Stomach (tissue), 9 donors: ENCODE results near the gene RBM38. TPM values are rescaled to one million over a fixed set of nuclear protein-coding genes. Genes with fewer than 3 reads are reported as not detected.

ENCODE experiments used
- DNase-seq, 2 donors: peaks; one replicate each; pipeline versions ENCODE4 v3.0.0 to v3.0.0-alpha.2; 2013 to 2019
- H3K27ac ChIP-seq, 5 donors: fragments of 200-600 bp in 4 of 5; sonication (generic) in 4 of 5; one replicate each; pipeline ENCODE4 v1.5.1; 2013 to 2019; ENCODE audit warnings: mild to moderate bottlenecking in 1 of 5, moderate library complexity in 1 of 5
- H3K27me3 ChIP-seq, 3 donors: fragments of 200-600 bp; sonication (generic); one replicate each; pipeline ENCODE4 v1.5.1; 2017 to 2019; ENCODE audit warnings: mixed run types in 1 of 3
- H3K36me3 ChIP-seq, 4 donors: fragments of 200-600 bp; sonication (generic); 1 replicate in 3 of 4; 2 replicates in 1 of 4; pipeline ENCODE4 v1.5.1; 2016 to 2019
- H3K4me1 ChIP-seq, 4 donors: fragments of 200-600 bp; sonication (generic); one replicate each; pipeline ENCODE4 v1.5.1; 2016 to 2019
- H3K4me3 ChIP-seq, 4 donors: fragments of 200-600 bp; sonication (generic) in 3 of 4; one replicate each; pipeline ENCODE4 v1.5.1; 2016 to 2019; ENCODE audit warnings: mild to moderate bottlenecking in 1 of 4
- H3K9me3 ChIP-seq, 4 donors: fragments of 200-600 bp; sonication (generic); one replicate each; pipeline ENCODE4 v1.5.1; 2016 to 2019
- EP300 ChIP-seq: sonication (generic); formaldehyde crosslinking; IDR thresholded peaks from one replicate; pipeline ENCODE4 v1.6.1; 2017; ENCODE audit warnings: antibody characterized with exemption
- POLR2A ChIP-seq, 4 donors: fragments of 450-650 bp; IDR thresholded peaks; one replicate each; pipeline ENCODE4 v1.6.1; 2016; ENCODE audit warnings: antibody characterized with exemption in 4 of 4, control low read depth in 2 of 4, mild to moderate bottlenecking in 1 of 4, moderate library complexity in 1 of 4
- POLR2AphosphoS5 ChIP-seq, 3 donors: sonication (generic); formaldehyde crosslinking; IDR thresholded peaks; one replicate each; pipeline ENCODE4 v1.6.1; 2016; ENCODE audit warnings: antibody characterized with exemption in 3 of 3
- WGBS, 5 donors: extraction: QIAGEN DNeasy Blood & Tissue Kit in 3 of 5; methylation state at CpG; one replicate each; pipeline versions ENCODE4 v1.1.5 to v1.1.7; 2013 to 2018; 5-methylcytosine and 5-hydroxymethylcytosine counted together
- intact Hi-C: fragments of 100-400 bp; cut with DNase I; formaldehyde crosslinking; loops from one replicate; pipeline ENCODE4 v1.15.1; 2023; ENCODE audit warnings: low total_unique reads
- polyA plus RNA-seq, 3 donors: library from polyadenylated mRNA; stranded (reverse); fragments of 200-250 nt; gene quantifications; one replicate each; pipeline ENCODE4 v1.2.3, GENCODE V29; 2013
- total RNA-seq, 5 donors: library from RNA; depleted of rRNA; stranded (reverse); fragments of >200 nt; gene quantifications; one replicate each; pipeline versions ENCODE4 v1.1.0 to v1.2.3, GENCODE V29; 2014 to 2016
- TF ChIP-seq, protein P1 (sequence below), 7 experiments: fragments of 450-650 bp in 4 of 7; fragments of 200-600 bp in 3 of 7; sonication (generic) in 3 of 7; IDR thresholded peaks; one replicate each; pipeline ENCODE4 v1.5.1; 2016 to 2019; ENCODE audit warnings: antibody characterized with exemption in 7 of 7, control low read depth in 2 of 7, mild to moderate bottlenecking in 1 of 7
- donor health status: healthy with polysubstance abuse.
- donor health status: Bipolar disorder and iron deficiency.
- donor health status: healthy.

RBM38 gene
- total and polyA plus RNA-seq, 8 donors = 5.3 to 37.8 (median 16.4) TPM

- TF ChIP-seq POLR2A (IDR thresholded peaks at IDR 0.05) (no peak), POLR2AphosphoS5 (IDR thresholded peaks at IDR 0.05) (no peak), EP300 (no peak)
- TF ChIP-seq, protein P1, sequence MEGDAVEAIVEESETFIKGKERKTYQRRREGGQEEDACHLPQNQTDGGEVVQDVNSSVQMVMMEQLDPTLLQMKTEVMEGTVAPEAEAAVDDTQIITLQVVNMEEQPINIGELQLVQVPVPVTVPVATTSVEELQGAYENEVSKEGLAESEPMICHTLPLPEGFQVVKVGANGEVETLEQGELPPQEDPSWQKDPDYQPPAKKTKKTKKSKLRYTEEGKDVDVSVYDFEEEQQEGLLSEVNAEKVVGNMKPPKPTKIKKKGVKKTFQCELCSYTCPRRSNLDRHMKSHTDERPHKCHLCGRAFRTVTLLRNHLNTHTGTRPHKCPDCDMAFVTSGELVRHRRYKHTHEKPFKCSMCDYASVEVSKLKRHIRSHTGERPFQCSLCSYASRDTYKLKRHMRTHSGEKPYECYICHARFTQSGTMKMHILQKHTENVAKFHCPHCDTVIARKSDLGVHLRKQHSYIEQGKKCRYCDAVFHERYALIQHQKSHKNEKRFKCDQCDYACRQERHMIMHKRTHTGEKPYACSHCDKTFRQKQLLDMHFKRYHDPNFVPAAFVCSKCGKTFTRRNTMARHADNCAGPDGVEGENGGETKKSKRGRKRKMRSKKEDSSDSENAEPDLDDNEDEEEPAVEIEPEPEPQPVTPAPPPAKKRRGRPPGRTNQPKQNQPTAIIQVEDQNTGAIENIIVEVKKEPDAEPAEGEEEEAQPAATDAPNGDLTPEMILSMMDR (IDR thresholded peaks at IDR 0.05) = no peak
- no peak overlapping the region for H3K27ac ChIP-seq
- WGBS, 5 donors = 72 to 82% (median 78%) methylated on average over 20 of the region's 20 CpGs
- no peak for DNase-seq
- H3K4me3 ChIP-seq = no peak overlapping the region
- H3K9me3 ChIP-seq = no peaks in the 10 kb centered on the region
- peaks cover under 1 to 40% (median 35%) of the 10 kb centered on the region in 4 donors for H3K36me3 ChIP-seq
- intact Hi-C loops = loop anchor here (5.0 to 10.0 kb wide), 2 partner anchors 114 to 211 kb away; no protein-coding TSS in a partner anchor
- H3K4me1 ChIP-seq = peaks cover 0 to 9% (median under 1%) of the 10 kb centered on the region in 4 donors
- no peaks in the 10 kb centered on the region for H3K27me3 ChIP-seq
Observed at GRCh38 chr20:57383447-57384347, 7.5 kb upstream of the RBM38 start.

DNA sequence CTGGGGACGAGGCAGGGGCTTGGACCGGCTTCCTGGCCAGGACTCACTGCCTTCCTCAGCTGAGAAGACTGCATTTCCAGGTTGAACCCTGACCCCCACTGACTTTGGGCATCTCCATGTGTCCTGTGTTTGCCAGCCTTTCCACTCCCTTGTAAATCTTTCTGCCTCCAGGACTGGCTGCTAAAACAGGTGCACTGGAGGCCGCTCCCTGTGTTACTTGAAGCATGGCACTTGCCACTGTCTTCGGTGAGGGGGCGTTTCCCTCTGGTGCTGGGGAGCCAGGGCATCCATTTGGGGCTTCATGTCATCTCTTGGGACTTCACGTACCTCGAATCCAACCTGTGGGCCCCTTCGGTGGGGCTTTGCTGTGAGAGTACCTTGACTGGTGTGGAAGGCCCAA lies 6.7 kb upstream of the RBM38 start:
- intact Hi-C loops = loop anchor here (5.0 to 10.0 kb wide), 2 partner anchors 113 to 210 kb away; no protein-coding TSS in a partner anchor
- H3K27ac ChIP-seq = no peak overlapping the region
- H3K27me3 ChIP-seq = no peaks in the 10 kb centered on the region
- TF ChIP-seq POLR2AphosphoS5 (IDR thresholded peaks at IDR 0.05) (no peak), POLR2A (IDR thresholded peaks at IDR 0.05) (no peak), EP300 (no peak)
- TF ChIP-seq, protein P1 (IDR thresholded peaks at IDR 0.05) = no peak
- WGBS, 5 donors = 89 to 99% (median 94%) methylated on average over 8 of the region's 8 CpGs
- no peaks in the 10 kb centered on the region for H3K9me3 ChIP-seq
- peaks cover 0 to 32% (median 27%) of the 10 kb centered on the region in 4 donors for H3K36me3 ChIP-seq
- no peak overlapping the region for H3K4me3 ChIP-seq
- peaks cover 6 to 17% (median 8%) of the 10 kb centered on the region in 4 donors for H3K4me1 ChIP-seq
- DNase-seq = no peak

DNA sequence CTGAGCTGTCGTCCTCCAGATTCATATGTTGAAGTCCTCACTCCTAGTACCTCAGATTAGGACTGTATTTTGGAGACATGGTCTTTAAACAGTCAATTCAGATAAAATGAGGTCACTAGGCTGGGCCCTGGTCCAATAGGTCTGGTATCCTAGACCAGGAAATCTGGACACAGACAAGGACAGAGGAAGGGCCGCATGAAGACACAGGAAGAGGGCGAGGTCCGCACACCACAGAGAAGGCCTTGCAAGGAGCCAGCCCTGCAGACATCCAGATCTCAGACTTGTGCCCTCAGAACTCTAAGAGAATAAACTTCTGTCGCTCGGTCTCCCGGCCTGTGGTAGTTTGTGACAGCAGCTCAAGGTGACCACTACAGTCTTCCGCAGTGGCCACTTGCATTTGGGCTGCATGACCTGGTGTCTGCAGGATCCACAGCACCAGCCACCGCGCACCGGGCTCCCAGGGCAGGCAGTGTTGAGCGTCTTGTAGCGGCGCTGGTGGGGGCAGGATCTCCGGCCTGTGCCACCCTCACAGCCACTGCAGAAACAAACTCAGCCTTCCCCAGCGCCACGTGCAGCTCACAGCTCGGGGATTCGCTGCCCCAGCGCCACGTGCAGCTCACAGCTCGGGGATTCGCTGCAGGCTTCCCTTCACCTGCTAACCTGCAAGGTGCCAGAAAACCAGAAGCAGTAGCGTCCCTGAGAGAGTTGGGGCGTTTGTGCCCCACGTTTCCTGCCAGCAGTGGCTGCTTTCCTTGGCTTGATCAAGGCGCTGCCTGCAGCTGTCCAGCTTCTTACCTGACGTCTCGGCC lies 6.0 kb upstream of the RBM38 start:
- H3K9me3 ChIP-seq = no peaks in the 10 kb centered on the region
- no peak overlapping the region for H3K27ac ChIP-seq
- peaks cover 0 to 26% (median 20%) of the 10 kb centered on the region in 4 donors for H3K36me3 ChIP-seq
- WGBS, 5 donors = 88 to 91% (median 91%) methylated on average over 27 to 29 of the region's 29 CpGs
- H3K27me3 ChIP-seq = no peaks in the 10 kb centered on the region
- H3K4me3 ChIP-seq = no peak overlapping the region
- no peak for DNase-seq
- TF ChIP-seq EP300 = no peak
- no peak for TF ChIP-seq POLR2A (IDR thresholded peaks at IDR 0.05)
- TF ChIP-seq, protein P1 (IDR thresholded peaks at IDR 0.05) = no peak
- no peak for TF ChIP-seq POLR2AphosphoS5 (IDR thresholded peaks at IDR 0.05)
- peaks cover 11 to 24% (median 14%) of the 10 kb centered on the region in 4 donors for H3K4me1 ChIP-seq
- intact Hi-C loops = loop anchor here (5.0 to 10.0 kb wide), 2 partner anchors 112 to 210 kb away; no protein-coding TSS in a partner anchor

DNA sequence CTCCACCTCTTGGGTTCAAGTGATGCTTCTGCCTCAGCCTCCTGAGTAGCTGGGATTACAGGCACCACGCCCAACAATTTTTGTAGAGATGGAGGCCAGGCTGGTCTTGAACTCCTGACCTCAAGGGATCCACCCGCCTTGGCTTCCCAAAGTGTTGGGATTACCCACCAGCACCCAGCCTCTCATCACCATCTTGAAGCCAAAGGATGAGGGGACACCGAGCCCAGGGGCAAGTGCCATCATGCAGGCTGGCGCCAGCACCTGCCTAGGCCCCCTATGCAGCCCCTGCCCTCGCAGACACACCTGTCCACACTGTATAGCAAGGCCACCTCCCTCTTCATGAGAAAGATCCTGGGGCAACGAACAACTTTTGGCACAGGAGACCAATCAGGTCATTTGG lies 5.3 kb upstream of the RBM38 start:
- Histone ChIP-seq H3K27me3 (no peaks in the 10 kb centered on the region), H3K36me3 (peaks cover 0 to 18% (median 12%) of the 10 kb centered on the region in 4 donors), H3K4me1 (peaks cover 11 to 31% (median 21%) of the 10 kb centered on the region in 4 donors), H3K4me3 (no peak overlapping the region), H3K9me3 (no peaks in the 10 kb centered on the region), H3K27ac (no peak overlapping the region)
- DNase-seq = no peak
- 90 to 97% (median 92%) methylated on average over 6 of the region's 6 CpGs for WGBS, 5 donors
- TF ChIP-seq EP300 (no peak), POLR2AphosphoS5 (IDR thresholded peaks at IDR 0.05) (no peak), POLR2A (IDR thresholded peaks at IDR 0.05) (no peak)
- TF ChIP-seq, protein P1 (IDR thresholded peaks at IDR 0.05) = no peak
- intact Hi-C loops = loop anchor here (10.0 kb wide), 1 partner anchor 209 kb away; no protein-coding TSS in a partner anchor
